ENCODE results near the gene ZNF445.
A peak's percentile ranks its signal among the peaks of the same experiment; 100 is the strongest.

The ZNF445 gene

GRCh38 chr3:44444437-44444836 lies 33.0 kb downstream of the ZNF445 start:
- H3K36me3 ChIP-seq: peaks cover 32% of the 10 kb centered on the region
- TF ChIP-seq CTCF (IDR thresholded peaks at IDR 0.05; ENCODE audit: low read depth, low read length): no peak

GRCh38 chr3:44442596-44443309 lies 34.7 kb downstream of the ZNF445 start:
- TF ChIP-seq CTCF (IDR thresholded peaks at IDR 0.05; ENCODE audit: low read depth, low read length): no peak
- no peaks in the 10 kb centered on the region for H3K9me3 ChIP-seq
- peaks cover 15% of the 10 kb centered on the region; the same call in 1 of the 2 replicates for H3K36me3 ChIP-seq
- no peak overlapping the region for H3K4me3 ChIP-seq (ENCODE audit: low read depth, low read length)
- no peaks in the 10 kb centered on the region for H3K27me3 ChIP-seq
- H3K4me1 ChIP-seq: no peaks in the 10 kb centered on the region
- DNase-seq: no peak

More at GRCh38 chr3:44444437-44444836, 33.0 kb downstream of the ZNF445 start:
- DNase-seq: no peak
- Histone ChIP-seq H3K4me3 (ENCODE audit: low read depth, low read length) (no peak overlapping the region), H3K9me3 (no peaks in the 10 kb centered on the region), H3K27me3 (no peaks in the 10 kb centered on the region), H3K4me1 (no peaks in the 10 kb centered on the region)

GRCh38 chr3:44439499-44440295 lies 37.8 kb downstream of the ZNF445 start:
- H3K4me3 ChIP-seq (ENCODE audit: low read depth, low read length): no peak overlapping the region
- DNase-seq: peak; percentile 50

GRCh38 chr3:44437800-44438199 lies 39.7 kb downstream of the ZNF445 start:
- no peaks in the 10 kb centered on the region for H3K27me3 ChIP-seq
- no peak overlapping the region for H3K4me3 ChIP-seq (ENCODE audit: low read depth, low read length)

More at GRCh38 chr3:44439499-44440295, 37.8 kb downstream of the ZNF445 start:
- H3K9me3 ChIP-seq: no peaks in the 10 kb centered on the region
- no peaks in the 10 kb centered on the region for H3K27me3 ChIP-seq
- no peaks in the 10 kb centered on the region for H3K4me1 ChIP-seq
- TF ChIP-seq CTCF (IDR thresholded peaks at IDR 0.05; ENCODE audit: low read depth, low read length): no peak
- no peaks in the 10 kb centered on the region for H3K36me3 ChIP-seq

GRCh38 chr3:44436181-44436580 lies 41.3 kb downstream of the ZNF445 start:
- Histone ChIP-seq H3K36me3 (no peaks in the 10 kb centered on the region), H3K9me3 (no peaks in the 10 kb centered on the region), H3K4me3 (ENCODE audit: low read depth, low read length) (no peak overlapping the region), H3K27me3 (no peaks in the 10 kb centered on the region), H3K4me1 (no peaks in the 10 kb centered on the region)
- DNase-seq: no peak
- no peak for TF ChIP-seq CTCF (IDR thresholded peaks at IDR 0.05; ENCODE audit: low read depth, low read length)

More at GRCh38 chr3:44437800-44438199, 39.7 kb downstream of the ZNF445 start:
- no peaks in the 10 kb centered on the region for H3K9me3 ChIP-seq
- no peak for DNase-seq
- no peak for TF ChIP-seq CTCF (IDR thresholded peaks at IDR 0.05; ENCODE audit: low read depth, low read length)
- no peaks in the 10 kb centered on the region for H3K36me3 ChIP-seq
- no peaks in the 10 kb centered on the region for H3K4me1 ChIP-seq

Data from BE2C (cell line).